Measurements from ENCODE around the gene ST3GAL4. TPM values are rescaled to one million over a fixed set of nuclear protein-coding genes. Genes with fewer than 3 reads are reported as not detected.
"Not testable (repeated sequence)": the region's sequence is repeated elsewhere in the genome, so short reads cannot be mapped to it uniquely, and the experiment has no call there.

The ST3GAL4 gene
- total RNA-seq, 1 experiment from 2014 or later, result 17.3 TPM

DNA sequence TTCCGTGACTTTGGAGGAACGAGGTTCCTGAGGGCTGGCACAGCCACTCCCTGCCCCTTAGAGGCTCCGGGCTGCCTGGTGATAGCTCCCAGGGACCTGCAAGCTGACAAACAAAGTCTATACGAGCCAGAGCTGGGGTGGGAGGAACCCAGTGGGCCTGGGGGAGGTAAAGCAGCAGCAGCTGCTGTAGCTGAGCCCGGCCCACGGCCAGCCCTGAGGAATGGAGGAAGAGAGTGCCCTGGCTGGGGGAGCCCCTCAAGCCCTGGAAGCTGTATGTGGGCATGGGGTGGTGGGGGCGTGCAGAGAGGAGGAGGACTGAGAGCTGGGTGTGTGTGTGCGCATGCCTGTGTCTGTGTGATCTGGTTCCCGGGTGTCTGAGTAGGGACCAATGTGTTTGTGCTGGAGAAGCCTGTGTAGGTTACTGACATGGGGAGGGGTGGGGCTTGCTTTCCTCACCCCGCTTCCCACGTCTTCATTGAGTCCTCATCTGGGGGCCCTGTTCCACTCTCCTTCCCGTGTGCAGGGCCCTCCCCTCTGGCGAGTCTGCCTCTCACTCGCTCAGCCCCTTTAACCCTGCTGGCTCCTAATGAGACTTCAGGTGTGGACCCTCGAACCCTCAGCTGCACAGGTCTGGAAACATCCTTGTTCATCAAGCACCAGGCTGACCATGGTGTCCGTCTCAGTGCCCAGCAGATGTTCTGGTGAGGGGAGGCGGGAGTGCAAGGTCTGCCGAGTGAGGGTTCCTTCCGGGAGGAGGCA lies 10.8 kb downstream of the ST3GAL4 start:
- DNase-seq (ENCODE audit: low spot score) (no peak), ATAC-seq (no peak)
- H3K36me3 Mint-ChIP-seq, result no peaks in the 10 kb centered on the region
- H3K27ac Mint-ChIP-seq, result peak overlapping the region; percentile 65; the same call in 1 of the 2 replicates
- no peaks in the 10 kb centered on the region for H3K9me3 Mint-ChIP-seq
- ChIA-PET POLR2A (no interaction called here), CTCF (interaction anchor here (0.7 kb wide), 1 partner anchor 56 kb away, joined by 5 read pairs; no protein-coding TSS in a partner anchor)
- H3K27me3 Mint-ChIP-seq (ENCODE audit: low read depth), result no peaks in the 10 kb centered on the region
- H3K4me1 Mint-ChIP-seq, result peaks cover 38% of the 10 kb centered on the region
- TF ChIP-seq, protein P1, sequence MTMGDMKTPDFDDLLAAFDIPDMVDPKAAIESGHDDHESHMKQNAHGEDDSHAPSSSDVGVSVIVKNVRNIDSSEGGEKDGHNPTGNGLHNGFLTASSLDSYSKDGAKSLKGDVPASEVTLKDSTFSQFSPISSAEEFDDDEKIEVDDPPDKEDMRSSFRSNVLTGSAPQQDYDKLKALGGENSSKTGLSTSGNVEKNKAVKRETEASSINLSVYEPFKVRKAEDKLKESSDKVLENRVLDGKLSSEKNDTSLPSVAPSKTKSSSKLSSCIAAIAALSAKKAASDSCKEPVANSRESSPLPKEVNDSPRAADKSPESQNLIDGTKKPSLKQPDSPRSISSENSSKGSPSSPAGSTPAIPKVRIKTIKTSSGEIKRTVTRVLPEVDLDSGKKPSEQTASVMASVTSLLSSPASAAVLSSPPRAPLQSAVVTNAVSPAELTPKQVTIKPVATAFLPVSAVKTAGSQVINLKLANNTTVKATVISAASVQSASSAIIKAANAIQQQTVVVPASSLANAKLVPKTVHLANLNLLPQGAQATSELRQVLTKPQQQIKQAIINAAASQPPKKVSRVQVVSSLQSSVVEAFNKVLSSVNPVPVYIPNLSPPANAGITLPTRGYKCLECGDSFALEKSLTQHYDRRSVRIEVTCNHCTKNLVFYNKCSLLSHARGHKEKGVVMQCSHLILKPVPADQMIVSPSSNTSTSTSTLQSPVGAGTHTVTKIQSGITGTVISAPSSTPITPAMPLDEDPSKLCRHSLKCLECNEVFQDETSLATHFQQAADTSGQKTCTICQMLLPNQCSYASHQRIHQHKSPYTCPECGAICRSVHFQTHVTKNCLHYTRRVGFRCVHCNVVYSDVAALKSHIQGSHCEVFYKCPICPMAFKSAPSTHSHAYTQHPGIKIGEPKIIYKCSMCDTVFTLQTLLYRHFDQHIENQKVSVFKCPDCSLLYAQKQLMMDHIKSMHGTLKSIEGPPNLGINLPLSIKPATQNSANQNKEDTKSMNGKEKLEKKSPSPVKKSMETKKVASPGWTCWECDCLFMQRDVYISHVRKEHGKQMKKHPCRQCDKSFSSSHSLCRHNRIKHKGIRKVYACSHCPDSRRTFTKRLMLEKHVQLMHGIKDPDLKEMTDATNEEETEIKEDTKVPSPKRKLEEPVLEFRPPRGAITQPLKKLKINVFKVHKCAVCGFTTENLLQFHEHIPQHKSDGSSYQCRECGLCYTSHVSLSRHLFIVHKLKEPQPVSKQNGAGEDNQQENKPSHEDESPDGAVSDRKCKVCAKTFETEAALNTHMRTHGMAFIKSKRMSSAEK (CRISPR knock-in tag; IDR thresholded peaks at IDR 0.05; ENCODE audit: borderline replicate concordance), result no peak
- TF ChIP-seq FOXP1 (CRISPR knock-in tag; IDR thresholded peaks at IDR 0.05; ENCODE audit: borderline replicate concordance) (no peak), NR1H2 (CRISPR knock-in tag; IDR thresholded peaks at IDR 0.05) (no peak)
- peak overlapping the region; percentile 25; the same call in 1 of the 2 replicates for H3K4me3 Mint-ChIP-seq

DNA sequence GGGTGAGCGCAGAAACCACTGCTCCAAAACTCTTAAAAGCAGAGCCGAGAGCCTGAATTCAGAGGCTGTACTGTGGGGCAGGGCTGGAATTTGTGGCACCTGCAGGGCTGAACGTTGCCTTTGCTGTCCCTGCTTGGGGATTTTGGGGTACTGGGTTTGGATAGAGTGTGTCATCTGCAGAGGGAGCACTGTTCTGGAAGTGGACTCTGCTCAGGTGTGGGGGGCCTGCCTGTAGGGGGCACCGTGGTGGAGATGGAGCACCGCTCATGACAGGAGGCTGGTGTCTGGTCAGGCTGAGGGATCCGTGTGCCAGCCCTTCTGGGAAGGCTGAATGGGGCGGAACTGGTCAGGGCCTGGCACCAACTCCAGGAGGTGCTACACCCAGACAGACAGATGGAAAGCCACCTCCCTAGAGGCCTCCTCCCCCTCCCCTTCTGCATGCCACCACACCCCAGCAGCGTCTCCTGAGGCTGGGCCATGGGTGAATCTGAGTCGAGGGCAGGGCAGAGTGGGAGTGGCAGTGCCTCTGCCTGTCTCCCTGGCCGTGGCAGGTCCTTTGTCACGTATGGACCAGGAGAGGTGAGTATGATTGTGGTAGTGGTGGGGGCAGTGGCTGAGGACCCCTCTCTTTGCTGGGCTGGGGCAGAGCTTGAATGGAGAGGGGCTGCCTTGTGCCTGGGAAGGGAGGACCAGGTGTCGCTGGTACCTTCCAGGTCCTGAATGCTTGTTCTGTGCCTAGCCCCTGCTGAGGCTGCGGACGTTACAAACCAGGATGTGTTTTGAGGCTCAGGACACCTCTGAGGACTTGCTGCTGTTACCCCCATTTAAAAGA lies 11.6 kb downstream of the ST3GAL4 start:
- POLR2A ChIA-PET, result interaction anchor here (0.7 kb wide), 1 partner anchor 98 kb away, joined by 4 read pairs; no protein-coding TSS in a partner anchor
- peak; percentile 94 for TF ChIP-seq ZNF263 (CRISPR knock-in tag; IDR thresholded peaks at IDR 0.05; ENCODE audit: low read depth)
- H3K27ac Mint-ChIP-seq; H3K9me3 Mint-ChIP-seq; H3K4me3 Mint-ChIP-seq; H3K27me3 Mint-ChIP-seq (ENCODE audit: low read depth); CTCF ChIA-PET; H3K36me3 Mint-ChIP-seq: not testable (repeated sequence)
- H3K4me1 Mint-ChIP-seq, result peaks cover 38% of the 10 kb centered on the region
- peak; percentile 38 for DNase-seq (ENCODE audit: low spot score)
- peak; percentile 44 for ATAC-seq

DNA sequence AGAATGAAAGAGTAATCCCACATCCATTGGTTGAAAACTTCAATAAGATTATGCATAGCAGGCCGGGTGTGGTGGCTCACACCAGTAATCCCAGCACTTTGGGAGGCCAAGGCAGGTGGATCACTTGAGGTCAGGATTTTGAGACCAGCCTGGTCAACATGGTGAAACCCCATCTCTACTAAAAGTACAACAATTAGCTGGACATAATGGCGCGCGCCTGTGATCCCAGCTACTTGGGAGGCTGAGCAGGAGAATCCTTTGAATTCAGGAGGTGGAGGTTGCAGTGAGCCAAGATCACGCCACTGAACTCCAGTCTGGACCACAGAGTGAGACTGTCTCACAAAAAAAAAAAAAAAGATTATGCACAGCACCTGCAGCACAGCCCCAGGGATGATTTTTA lies 12.3 kb downstream of the ST3GAL4 start:
- H3K9me3 Mint-ChIP-seq; H3K4me3 Mint-ChIP-seq; H3K27ac Mint-ChIP-seq; DNase-seq (ENCODE audit: low spot score); H3K36me3 Mint-ChIP-seq; ATAC-seq; CTCF ChIA-PET; H3K27me3 Mint-ChIP-seq (ENCODE audit: low read depth): not testable (repeated sequence)
- POLR2A ChIA-PET, result interaction anchor here (0.7 kb wide), 1 partner anchor 97 kb away, joined by 4 read pairs; no protein-coding TSS in a partner anchor
- H3K4me1 Mint-ChIP-seq, result peaks cover 38% of the 10 kb centered on the region

DNA sequence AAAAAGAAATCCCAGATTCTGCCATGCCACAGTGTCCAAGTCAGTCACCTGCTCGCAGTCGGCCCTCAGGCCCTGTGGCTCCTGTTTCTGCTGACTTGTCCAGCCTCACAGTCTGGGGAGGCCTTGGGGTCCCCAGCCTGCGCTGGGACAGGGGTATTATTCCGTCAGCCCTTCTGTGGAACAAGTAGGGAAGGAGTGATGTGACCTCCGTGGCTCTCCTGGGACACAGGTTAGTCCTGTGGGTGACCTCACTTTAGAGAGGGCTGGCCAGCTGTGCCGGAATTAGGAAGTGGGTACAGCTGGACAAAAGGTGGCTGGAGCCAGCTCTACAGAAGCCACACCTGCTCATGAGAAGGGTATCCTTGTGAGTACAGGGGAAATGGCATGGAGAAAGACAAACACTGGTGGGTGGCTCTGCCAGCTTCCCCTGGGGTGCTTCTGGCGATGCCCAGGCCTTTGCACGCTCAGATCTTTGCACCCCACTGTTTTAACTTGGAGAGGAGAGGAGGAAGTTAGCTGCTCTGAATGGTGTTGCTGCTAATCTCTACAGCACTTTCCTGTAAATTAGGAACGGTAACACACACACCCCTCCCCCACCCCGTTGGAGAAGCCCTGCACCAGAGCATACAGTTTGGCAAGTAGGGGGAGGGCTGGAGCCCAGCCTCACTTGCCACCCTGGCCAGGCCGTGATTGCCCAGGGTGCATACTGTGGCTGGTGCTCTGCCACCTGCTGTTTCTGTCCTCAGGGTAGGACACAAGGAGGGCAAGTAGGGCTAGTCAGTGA lies 13.0 kb downstream of the ST3GAL4 start:
- ATAC-seq, result peak; percentile 58
- H3K4me1 Mint-ChIP-seq, result peaks cover 38% of the 10 kb centered on the region
- H3K36me3 Mint-ChIP-seq; H3K4me3 Mint-ChIP-seq; CTCF ChIA-PET; H3K27me3 Mint-ChIP-seq (ENCODE audit: low read depth); H3K9me3 Mint-ChIP-seq: not testable (repeated sequence)
- peak overlapping the region; percentile 29; the same call in 1 of the 2 replicates for H3K27ac Mint-ChIP-seq
- DNase-seq (ENCODE audit: low spot score), result peak; percentile 39
- POLR2A ChIA-PET, result interaction anchor here (0.6 kb wide), 1 partner anchor 455 kb away, joined by 3 read pairs; no protein-coding TSS in a partner anchor
- TF ChIP-seq, protein P2, sequence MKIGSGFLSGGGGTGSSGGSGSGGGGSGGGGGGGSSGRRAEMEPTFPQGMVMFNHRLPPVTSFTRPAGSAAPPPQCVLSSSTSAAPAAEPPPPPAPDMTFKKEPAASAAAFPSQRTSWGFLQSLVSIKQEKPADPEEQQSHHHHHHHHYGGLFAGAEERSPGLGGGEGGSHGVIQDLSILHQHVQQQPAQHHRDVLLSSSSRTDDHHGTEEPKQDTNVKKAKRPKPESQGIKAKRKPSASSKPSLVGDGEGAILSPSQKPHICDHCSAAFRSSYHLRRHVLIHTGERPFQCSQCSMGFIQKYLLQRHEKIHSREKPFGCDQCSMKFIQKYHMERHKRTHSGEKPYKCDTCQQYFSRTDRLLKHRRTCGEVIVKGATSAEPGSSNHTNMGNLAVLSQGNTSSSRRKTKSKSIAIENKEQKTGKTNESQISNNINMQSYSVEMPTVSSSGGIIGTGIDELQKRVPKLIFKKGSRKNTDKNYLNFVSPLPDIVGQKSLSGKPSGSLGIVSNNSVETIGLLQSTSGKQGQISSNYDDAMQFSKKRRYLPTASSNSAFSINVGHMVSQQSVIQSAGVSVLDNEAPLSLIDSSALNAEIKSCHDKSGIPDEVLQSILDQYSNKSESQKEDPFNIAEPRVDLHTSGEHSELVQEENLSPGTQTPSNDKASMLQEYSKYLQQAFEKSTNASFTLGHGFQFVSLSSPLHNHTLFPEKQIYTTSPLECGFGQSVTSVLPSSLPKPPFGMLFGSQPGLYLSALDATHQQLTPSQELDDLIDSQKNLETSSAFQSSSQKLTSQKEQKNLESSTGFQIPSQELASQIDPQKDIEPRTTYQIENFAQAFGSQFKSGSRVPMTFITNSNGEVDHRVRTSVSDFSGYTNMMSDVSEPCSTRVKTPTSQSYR (CRISPR knock-in tag; IDR thresholded peaks at IDR 0.05), result 0 out of 2 replicates have a peak, but pooled peaks have one; percentile 32
